ENCODE measurements around the gene STARD4.

Gene STARD4, protein sequence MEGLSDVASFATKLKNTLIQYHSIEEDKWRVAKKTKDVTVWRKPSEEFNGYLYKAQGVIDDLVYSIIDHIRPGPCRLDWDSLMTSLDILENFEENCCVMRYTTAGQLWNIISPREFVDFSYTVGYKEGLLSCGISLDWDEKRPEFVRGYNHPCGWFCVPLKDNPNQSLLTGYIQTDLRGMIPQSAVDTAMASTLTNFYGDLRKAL

DNA sequence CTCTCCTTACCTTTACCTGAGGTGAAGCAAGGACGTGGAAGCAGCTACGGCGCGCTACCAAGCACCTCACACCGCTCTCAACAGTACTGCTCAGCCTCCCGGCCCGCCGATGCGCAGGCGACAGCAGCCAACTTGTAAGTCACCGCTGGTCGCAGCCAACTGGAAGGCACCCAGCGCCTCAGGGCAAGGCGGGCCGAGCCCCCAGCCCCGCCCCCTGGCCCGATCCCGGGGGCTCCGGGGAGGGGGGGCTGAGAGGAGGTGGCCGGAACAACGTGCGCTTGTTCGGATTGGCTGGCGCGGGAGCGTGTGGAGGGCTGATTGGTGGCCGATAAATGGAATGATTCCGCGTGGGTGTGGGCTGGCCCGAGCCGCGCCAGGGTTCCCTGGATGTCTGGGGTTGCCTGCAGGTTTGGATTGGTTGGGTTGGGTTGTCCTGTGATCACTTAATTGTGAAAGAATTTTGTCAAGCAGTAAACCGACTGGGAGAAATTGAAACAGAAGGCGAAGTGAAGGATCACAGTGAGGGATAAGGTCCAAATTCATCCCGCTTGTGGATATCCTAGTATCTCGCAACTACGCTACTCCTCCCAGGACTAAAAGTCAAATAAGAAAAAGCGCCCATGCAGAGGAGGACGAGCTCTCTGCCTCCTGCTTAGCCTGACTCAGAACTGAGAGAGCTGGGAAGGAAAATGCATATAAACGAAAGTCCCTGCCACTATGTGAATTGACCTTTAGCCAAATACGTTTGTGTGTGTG lies at the start of gene STARD4:
Gene STARD4, minus strand, starts transcription at position 161 of the 756 bp plus-strand sequence. CDS start 5,102 bp downstream, outside the sequence.
- H2AFZ ChIP-seq (ENCODE audit: low read length), result peak within 1 kb of the TSS; percentile 66
- no peaks in the 10 kb centered on the region for H3K9me3 ChIP-seq (ENCODE audit: insufficient read depth, low read depth, low read length)
- H3K79me2 ChIP-seq (ENCODE audit: insufficient read depth, low read length), result peaks cover 47% of the 10 kb centered on the region
- H3K27me3 ChIP-seq (ENCODE audit: insufficient read depth, low read length, poor library complexity, severe bottlenecking), result no peaks in the 10 kb centered on the region
- TF ChIP-seq EZH2phosphoT487 (IDR thresholded peaks at IDR 0.05; ENCODE audit: borderline replicate concordance) (no peak), CTCF (conservative IDR thresholded peaks at IDR 0.05; ENCODE audit: low read length) (no peak)
- H4K20me1 ChIP-seq (ENCODE audit: insufficient read depth, low read length, poor library complexity, severe bottlenecking), result peaks cover 34% of the 10 kb centered on the region
- peaks cover 42% of the 10 kb centered on the region for H3K4me1 ChIP-seq (ENCODE audit: insufficient read depth, low read length, poor library complexity, severe bottlenecking)
- H3K9ac ChIP-seq (ENCODE audit: low read depth, low read length, poor library complexity, severe bottlenecking), result peak within 1 kb of the TSS; percentile 97
- H3K4me2 ChIP-seq (ENCODE audit: low read depth, low read length, poor library complexity, severe bottlenecking), result peak within 1 kb of the TSS; percentile 92
- H3K4me3 ChIP-seq (ENCODE audit: low read length, poor library complexity, severe bottlenecking), result peak within 1 kb of the TSS; percentile 80
- H3K9me2 ChIP-seq (replicated peaks; ENCODE audit: low read depth, low read length), result no peaks in the 10 kb centered on the region
- H3K36me3 ChIP-seq (ENCODE audit: insufficient read depth, low read length), result no peaks in the 10 kb centered on the region
- no peaks in the 10 kb centered on the region for H3F3A ChIP-seq (ENCODE audit: low read depth)

- Histone ChIP-seq H3K36me3 (ENCODE audit: insufficient read depth, low read length) (no peaks in the 10 kb centered on the region), H3K4me2 (ENCODE audit: low read depth, low read length, poor library complexity, severe bottlenecking) (no peak overlapping the region), H3K79me2 (ENCODE audit: insufficient read depth, low read length) (no peaks in the 10 kb centered on the region), H3K9me3 (ENCODE audit: insufficient read depth, low read depth, low read length) (no peaks in the 10 kb centered on the region), H3K27me3 (ENCODE audit: insufficient read depth, low read length, poor library complexity, severe bottlenecking) (no peaks in the 10 kb centered on the region), H3K9ac (ENCODE audit: low read depth, low read length, poor library complexity, severe bottlenecking) (no peak overlapping the region), H3K9me2 (replicated peaks; ENCODE audit: low read depth, low read length) (no peaks in the 10 kb centered on the region), H4K20me1 (ENCODE audit: insufficient read depth, low read length, poor library complexity, severe bottlenecking) (no peaks in the 10 kb centered on the region), H3K4me3 (ENCODE audit: low read length, poor library complexity, severe bottlenecking) (no peak overlapping the region), H3K4me1 (ENCODE audit: insufficient read depth, low read length, poor library complexity, severe bottlenecking) (no peaks in the 10 kb centered on the region), H2AFZ (ENCODE audit: low read length) (no peak overlapping the region), H3F3A (ENCODE audit: low read depth) (no peaks in the 10 kb centered on the region)
- TF ChIP-seq EZH2phosphoT487 (IDR thresholded peaks at IDR 0.05; ENCODE audit: borderline replicate concordance), result no peak
- TF ChIP-seq CTCF (conservative IDR thresholded peaks at IDR 0.05; ENCODE audit: low read length), result no peak
Observed at GRCh38 chr5:111559680-111560079, 47.3 kb upstream of the STARD4 start.

- no peak overlapping the region for H3K9ac ChIP-seq (ENCODE audit: low read depth, low read length, poor library complexity, severe bottlenecking)
- H3K4me1 ChIP-seq (ENCODE audit: insufficient read depth, low read length, poor library complexity, severe bottlenecking), result no peaks in the 10 kb centered on the region
- no peak overlapping the region for H2AFZ ChIP-seq (ENCODE audit: low read length)
- H3K36me3 ChIP-seq (ENCODE audit: insufficient read depth, low read length), result no peaks in the 10 kb centered on the region
- no peaks in the 10 kb centered on the region for H3K27me3 ChIP-seq (ENCODE audit: insufficient read depth, low read length, poor library complexity, severe bottlenecking)
- H3K79me2 ChIP-seq (ENCODE audit: insufficient read depth, low read length), result no peaks in the 10 kb centered on the region
- H3K9me2 ChIP-seq (replicated peaks; ENCODE audit: low read depth, low read length), result no peaks in the 10 kb centered on the region
- TF ChIP-seq EZH2phosphoT487 (IDR thresholded peaks at IDR 0.05; ENCODE audit: borderline replicate concordance) (no peak), CTCF (conservative IDR thresholded peaks at IDR 0.05; ENCODE audit: low read length) (no peak)
- no peaks in the 10 kb centered on the region for H3F3A ChIP-seq (ENCODE audit: low read depth)
- H4K20me1 ChIP-seq (ENCODE audit: insufficient read depth, low read length, poor library complexity, severe bottlenecking), result no peaks in the 10 kb centered on the region
- H3K9me3 ChIP-seq (ENCODE audit: insufficient read depth, low read depth, low read length), result no peaks in the 10 kb centered on the region
- no peak overlapping the region for H3K4me2 ChIP-seq (ENCODE audit: low read depth, low read length, poor library complexity, severe bottlenecking)
- H3K4me3 ChIP-seq (ENCODE audit: low read length, poor library complexity, severe bottlenecking), result no peak overlapping the region
Observed at GRCh38 chr5:111557686-111558085, 45.4 kb upstream of the STARD4 start.
